OCI-LY7 (cell line): Measurements from ENCODE around the gene TK1. TPM values are rescaled to one million over a fixed set of nuclear protein-coding genes. Genes with fewer than 3 reads are reported as not detected.

ENCODE experiments used
- BruUV-seq: library from RNA; stranded (reverse); fragments of 400-500 nt; replicated peaks from 2 replicates; lab custom pipeline; 2021; lab: Mats Ljungman, UMichigan
- CTCF ChIA-PET: fragments of 300-600 bp; sonication (Branson Sonifier 250); formaldehyde crosslinking; loops from one replicate; lab custom pipeline; 2022; ENCODE audit warnings: antibody characterized with exemption; ENCODE audit not compliant: unreplicated experiment; lab: Charles Lee
- POLR2A ChIA-PET: fragments of 300-600 bp; sonication (Branson Sonifier 250); formaldehyde crosslinking; loops from one replicate; lab custom pipeline; 2022; ENCODE audit warnings: antibody characterized with exemption; lab: Charles Lee
- DNase-seq: peaks from one replicate; pipeline ENCODE4 v3.0.0-alpha.2; 2015; ENCODE audit warnings: low spot score
- H2AFZ ChIP-seq: fragments of 200-600 bp; sonication (generic), shearing (Covaris generic); 2 replicates; pipeline ENCODE4 v1.6.1; 2014; ENCODE audit warnings: mild to moderate bottlenecking, antibody characterized with exemption, low read length, moderate library complexity
- H3K27ac ChIP-seq: fragments of 200-600 bp; sonication (generic); 2 replicates; pipeline ENCODE4 v1.5.1; 2014; ENCODE audit warnings: mixed run types, low read depth, mild to moderate bottlenecking, moderate library complexity, low read length, inconsistent platforms; ENCODE audit not compliant: poor library complexity, severe bottlenecking
- H3K36me3 ChIP-seq: fragments of 200-600 bp; sonication (generic); 2 replicates; pipeline ENCODE4 v1.6.1; 2014; ENCODE audit warnings: mild to moderate bottlenecking, antibody characterized with exemption, low read length, moderate library complexity, mixed read lengths; ENCODE audit not compliant: insufficient read depth
- H3K4me1 ChIP-seq: fragments of 200-600 bp; sonication (generic); 2 replicates; pipeline ENCODE4 v1.5.1; 2014; ENCODE audit warnings: mild to moderate bottlenecking, low read length; ENCODE audit not compliant: insufficient read depth, poor library complexity, severe bottlenecking
- H3K4me2 ChIP-seq: fragments of 200-600 bp; sonication (generic); 2 replicates; pipeline ENCODE4 v1.6.1; 2014; ENCODE audit warnings: mild to moderate bottlenecking, low read length
- H3K4me3 ChIP-seq: fragments of 200-600 bp; sonication (generic); 2 replicates; pipeline ENCODE4 v1.5.1; 2014; ENCODE audit warnings: mild to moderate bottlenecking, low read depth, low read length; ENCODE audit not compliant: poor library complexity, severe bottlenecking
- H3K79me2 ChIP-seq: fragments of 200-600 bp; sonication (generic); 2 replicates; pipeline ENCODE4 v1.6.1; 2016; ENCODE audit warnings: low read depth, mild to moderate bottlenecking, low read length, moderate library complexity, mixed read lengths; ENCODE audit not compliant: insufficient read depth
- H3K9me2 ChIP-seq: fragments of 200-600 bp; sonication (generic); 2 replicates; pipeline ENCODE4 v1.6.1; 2016; ENCODE audit warnings: mild to moderate bottlenecking, low read length, mixed read lengths; ENCODE audit not compliant: insufficient read depth
- H3K9me3 ChIP-seq: fragments of 200-600 bp; sonication (generic); 2 replicates; pipeline ENCODE4 v1.6.1; 2014; ENCODE audit warnings: mild to moderate bottlenecking, mixed run types, low read length, mixed read lengths
- H4K20me1 ChIP-seq: fragments of 200-600 bp; sonication (generic); 2 replicates; pipeline ENCODE4 v1.6.1; 2014; ENCODE audit warnings: mild to moderate bottlenecking, antibody characterized with exemption, low read length, moderate library complexity, mixed read lengths; ENCODE audit not compliant: insufficient read depth
- EZH2phosphoT487 ChIP-seq: fragments of 200-600 bp; sonication (generic); IDR thresholded peaks from 2 replicates; pipeline ENCODE4 v1.6.1; 2018; ENCODE audit warnings: low read depth, borderline replicate concordance, mild to moderate bottlenecking, mixed run types, antibody characterized with exemption, low read length, moderate library complexity, mixed read lengths
- intact Hi-C: fragments of 100-400 bp; cut with micrococcal nuclease; formaldehyde crosslinking; loops from one replicate; pipeline ENCODE4 v1.10.0; 2022; ENCODE audit not compliant: unreplicated experiment
- total RNA-seq, 2 experiments: library from RNA; depleted of rRNA in 1 of 2; stranded (reverse); fragments of >200 nt in 1 of 2; shearing (Covaris generic) in 1 of 2; gene quantifications; 2 replicates each; pipeline ENCODE4 v1.2.3, GENCODE V29; 2014 to 2022
- TF ChIP-seq, protein P1 (sequence below): fragments of 200-600 bp; sonication (generic); conservative IDR thresholded peaks from 2 replicates; pipeline ENCODE4 v1.5.1; 2014; ENCODE audit warnings: mild to moderate bottlenecking, antibody characterized with exemption, low read length, moderate library complexity, mixed read lengths

The TK1 gene
- total RNA-seq, 2 experiments from 2014 or later, result 108 to 149 TPM

DNA sequence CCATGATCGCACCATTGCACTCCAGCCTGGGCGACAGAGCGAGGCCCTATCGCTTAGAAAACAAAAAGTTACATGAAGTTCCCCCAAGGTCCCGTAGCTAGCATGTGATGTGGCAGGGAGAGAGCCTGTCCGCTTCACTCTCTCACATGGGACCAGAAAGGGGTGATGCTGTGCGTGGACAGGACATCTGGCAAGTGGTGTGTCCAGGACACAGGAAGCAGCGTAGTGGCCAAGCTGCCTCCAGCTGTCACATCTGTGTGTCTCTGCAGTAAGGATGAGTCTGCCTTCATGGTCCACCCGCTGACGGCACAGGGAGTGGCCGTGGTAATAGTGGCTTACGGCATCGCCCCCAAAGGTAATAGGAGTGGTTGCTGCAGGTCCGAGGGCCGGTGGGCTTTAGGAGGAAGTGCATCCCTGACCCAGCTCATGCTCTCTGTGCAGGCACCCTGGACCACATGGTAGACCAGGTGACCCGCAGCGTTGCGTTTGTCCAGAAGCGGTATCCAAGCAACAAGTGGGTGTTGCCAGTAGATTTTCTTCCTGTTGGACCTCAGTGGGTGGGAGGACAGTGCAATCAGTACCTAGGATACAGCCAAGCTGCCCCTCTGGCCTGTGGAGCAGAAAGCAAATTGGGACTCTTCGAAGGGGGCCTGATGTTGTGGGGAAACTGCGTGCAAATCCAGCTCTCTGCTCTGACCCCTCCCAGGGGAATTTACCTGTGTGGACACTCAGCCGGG, 17.7 kb upstream of the TK1 start:
- no TSS peak for BruUV-seq
- no peaks in the 10 kb centered on the region for H3K79me2 ChIP-seq
- H3K9me3 ChIP-seq, result no peaks in the 10 kb centered on the region
- intact Hi-C loops, result no loop called here
- H2AFZ ChIP-seq, result no peak overlapping the region
- POLR2A ChIA-PET, result interaction anchor here (0.7 to 1.3 kb wide), 3 partner anchors 9 to 12 kb away, joined by 3 read pairs; no protein-coding TSS in a partner anchor
- no peak for DNase-seq
- H3K4me1 ChIP-seq, result no peaks in the 10 kb centered on the region
- TF ChIP-seq EZH2phosphoT487, result no peak
- TF ChIP-seq, protein P1, sequence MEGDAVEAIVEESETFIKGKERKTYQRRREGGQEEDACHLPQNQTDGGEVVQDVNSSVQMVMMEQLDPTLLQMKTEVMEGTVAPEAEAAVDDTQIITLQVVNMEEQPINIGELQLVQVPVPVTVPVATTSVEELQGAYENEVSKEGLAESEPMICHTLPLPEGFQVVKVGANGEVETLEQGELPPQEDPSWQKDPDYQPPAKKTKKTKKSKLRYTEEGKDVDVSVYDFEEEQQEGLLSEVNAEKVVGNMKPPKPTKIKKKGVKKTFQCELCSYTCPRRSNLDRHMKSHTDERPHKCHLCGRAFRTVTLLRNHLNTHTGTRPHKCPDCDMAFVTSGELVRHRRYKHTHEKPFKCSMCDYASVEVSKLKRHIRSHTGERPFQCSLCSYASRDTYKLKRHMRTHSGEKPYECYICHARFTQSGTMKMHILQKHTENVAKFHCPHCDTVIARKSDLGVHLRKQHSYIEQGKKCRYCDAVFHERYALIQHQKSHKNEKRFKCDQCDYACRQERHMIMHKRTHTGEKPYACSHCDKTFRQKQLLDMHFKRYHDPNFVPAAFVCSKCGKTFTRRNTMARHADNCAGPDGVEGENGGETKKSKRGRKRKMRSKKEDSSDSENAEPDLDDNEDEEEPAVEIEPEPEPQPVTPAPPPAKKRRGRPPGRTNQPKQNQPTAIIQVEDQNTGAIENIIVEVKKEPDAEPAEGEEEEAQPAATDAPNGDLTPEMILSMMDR, result no peak
- no peaks in the 10 kb centered on the region for H3K9me2 ChIP-seq
- H3K4me2 ChIP-seq, result no peak overlapping the region
- CTCF ChIA-PET, result interaction anchor here (0.6 kb wide), 1 partner anchor 246 kb away, joined by 8 read pairs; the partner anchor contains the start of gene TNRC6C
- no peak overlapping the region for H3K27ac ChIP-seq
- no peaks in the 10 kb centered on the region for H4K20me1 ChIP-seq
- peaks cover 70% of the 10 kb centered on the region for H3K36me3 ChIP-seq
- no peak overlapping the region for H3K4me3 ChIP-seq

DNA sequence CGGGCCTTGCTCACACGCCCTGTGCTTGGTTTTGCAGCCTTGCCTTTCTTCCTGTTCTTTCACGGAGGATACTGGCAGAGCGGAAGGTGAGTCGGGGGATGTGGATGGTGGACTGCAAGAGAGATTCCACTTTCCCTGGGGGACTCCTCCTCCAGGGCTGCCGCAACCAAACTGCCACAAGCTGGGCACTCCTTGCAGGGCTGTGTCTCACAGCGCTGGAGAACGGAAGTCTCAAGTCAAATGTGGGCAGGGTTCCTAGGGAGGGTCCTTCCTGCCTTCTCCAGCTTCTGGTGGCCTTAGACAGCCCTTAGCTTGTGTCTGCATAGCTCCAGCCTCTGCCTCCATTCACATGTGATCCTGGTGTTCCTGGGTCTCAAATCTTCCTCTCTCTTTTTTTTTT, 15.8 kb upstream of the TK1 start:
- no peak overlapping the region for H3K27ac ChIP-seq
- H3K9me2 ChIP-seq, result no peaks in the 10 kb centered on the region
- no TSS peak for BruUV-seq
- H3K79me2 ChIP-seq, result no peaks in the 10 kb centered on the region
- no peaks in the 10 kb centered on the region for H4K20me1 ChIP-seq
- no peaks in the 10 kb centered on the region for H3K9me3 ChIP-seq
- no peak overlapping the region for H3K4me3 ChIP-seq
- DNase-seq, result no peak
- H3K4me2 ChIP-seq, result no peak overlapping the region
- intact Hi-C loops, result no loop called here
- CTCF ChIA-PET, result no interaction called here
- H2AFZ ChIP-seq, result no peak overlapping the region
- H3K4me1 ChIP-seq, result no peaks in the 10 kb centered on the region
- no peak for TF ChIP-seq EZH2phosphoT487
- TF ChIP-seq, protein P1, result no peak
- peaks cover 84% of the 10 kb centered on the region for H3K36me3 ChIP-seq
- POLR2A ChIA-PET, result interaction anchor here (0.6 to 0.7 kb wide), 4 partner anchors 76 to 687 kb away, joined by 3 to 5 read pairs (median 4); no protein-coding TSS in a partner anchor

DNA sequence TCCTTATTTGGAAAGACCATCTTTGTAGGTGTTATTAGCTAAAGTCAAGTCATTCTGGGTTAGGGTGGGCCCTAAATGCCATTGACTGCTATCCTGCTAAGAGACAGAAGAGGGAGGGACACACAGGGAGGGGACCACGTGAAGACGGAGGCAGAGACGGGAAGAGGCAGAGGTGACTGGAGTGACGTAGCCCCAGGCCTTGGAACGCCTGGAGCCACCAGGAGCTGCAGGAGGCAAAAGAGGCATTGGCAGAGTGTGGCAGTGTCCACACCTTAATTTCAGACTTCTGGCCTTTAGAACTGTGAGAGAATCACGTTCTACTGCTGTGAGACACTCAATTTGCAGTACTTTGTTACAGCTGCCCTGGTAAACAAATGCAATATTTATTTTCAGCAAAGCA, 13.6 kb upstream of the TK1 start:
- no TSS peak for BruUV-seq
- no peak overlapping the region for H3K27ac ChIP-seq
- no peak overlapping the region for H2AFZ ChIP-seq
- CTCF ChIA-PET, result no interaction called here
- POLR2A ChIA-PET, result interaction anchor here (0.7 to 1.0 kb wide), 2 partner anchors 18 to 70 kb away, joined by 3 to 4 read pairs; partner anchors contain the start of gene TMC8
- no peak overlapping the region for H3K4me2 ChIP-seq
- no peak overlapping the region for H3K4me3 ChIP-seq
- no peaks in the 10 kb centered on the region for H4K20me1 ChIP-seq
- no peaks in the 10 kb centered on the region for H3K9me3 ChIP-seq
- peaks cover 88% of the 10 kb centered on the region for H3K36me3 ChIP-seq
- H3K79me2 ChIP-seq, result peaks cover 7% of the 10 kb centered on the region; the same call in 1 of the 2 replicates
- intact Hi-C loops, result no loop called here
- TF ChIP-seq, protein P1, result no peak
- no peak for TF ChIP-seq EZH2phosphoT487
- no peak for DNase-seq
- no peaks in the 10 kb centered on the region for H3K9me2 ChIP-seq
- H3K4me1 ChIP-seq, result no peaks in the 10 kb centered on the region
